Measurements from ENCODE around the gene GNAI3. TPM values are rescaled to one million over a fixed set of nuclear protein-coding genes. Genes with fewer than 3 reads are reported as not detected.

GNAI3 gene
- total RNA-seq, 2 experiments from 2014 or later: 9.4 to 9.6 TPM

GRCh38 chr1:109613361-109614147 is 65.1 kb downstream of the GNAI3 start:
- Mint-ChIP-seq H3K9me3 (no peaks in the 10 kb centered on the region), H3K27ac (no peak overlapping the region), H3K4me1 (peaks cover 27% of the 10 kb centered on the region), H3K27me3 (no peaks in the 10 kb centered on the region), H3K36me3 (ENCODE audit: low read depth) (no peaks in the 10 kb centered on the region), H3K4me3 (no peak overlapping the region)
- POLR2A ChIA-PET: interaction anchor here (1.1 to 4.1 kb wide), 6 partner anchors 8 to 67 kb away, joined by 3 to 22 read pairs (median 4); partner anchors contain the start of gene GNAI3
- DNase-seq: no peak
- CTCF ChIA-PET: interaction anchor here (0.6 to 3.1 kb wide), 5 partner anchors 26 to 120 kb away, joined by 3 to 15 read pairs (median 4); partner anchors contain the start of genes CYB561D1 and GNAI3

- H3K36me3 Mint-ChIP-seq (ENCODE audit: low read depth): peaks cover 2% of the 10 kb centered on the region
- CTCF ChIA-PET: interaction anchor here (0.7 to 2.2 kb wide), 2 partner anchors 15 to 24 kb away, joined by 3 to 10 read pairs; no protein-coding TSS in a partner anchor
Measured at GRCh38 chr1:109615879-109616278, 67.5 kb downstream of the GNAI3 start.

DNA sequence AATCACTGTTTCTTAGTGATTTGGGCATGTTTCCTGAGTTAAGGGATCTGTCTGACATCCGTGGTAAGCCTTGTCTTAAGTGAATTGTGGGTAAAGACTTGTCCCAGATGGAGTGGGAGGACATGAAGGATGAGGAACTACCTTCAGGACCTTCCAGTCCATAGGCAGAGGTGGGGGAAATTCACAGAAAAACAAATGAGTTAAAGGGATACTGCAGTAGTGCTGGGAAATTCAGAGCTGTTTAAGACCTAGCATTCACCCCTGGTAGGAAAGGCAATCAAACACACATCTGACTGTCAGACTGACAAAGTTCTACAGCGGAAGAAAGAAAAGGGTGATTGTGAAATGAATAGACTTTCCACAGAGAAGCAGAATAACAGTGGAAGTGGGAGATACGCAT is 68.0 kb downstream of the GNAI3 start:
- H3K27me3 Mint-ChIP-seq: no peaks in the 10 kb centered on the region
- peak overlapping the region; percentile 9 for H3K27ac Mint-ChIP-seq
- H3K4me1 Mint-ChIP-seq: peaks cover 39% of the 10 kb centered on the region
- no peak overlapping the region for H3K4me3 Mint-ChIP-seq
- ChIA-PET CTCF (interaction anchor here (0.5 to 2.2 kb wide), 7 partner anchors 14 to 887 kb away, joined by 3 to 10 read pairs (median 3); no protein-coding TSS in a partner anchor), POLR2A (interaction anchor here (0.7 to 1.8 kb wide), 6 partner anchors 11 to 190 kb away, joined by 3 to 16 read pairs (median 4); partner anchors contain the start of genes GNAI3 and PSMA5)
- no peak for DNase-seq
- H3K36me3 Mint-ChIP-seq (ENCODE audit: low read depth): peaks cover 2% of the 10 kb centered on the region
- H3K9me3 Mint-ChIP-seq: no peaks in the 10 kb centered on the region

More at GRCh38 chr1:109615879-109616278, 67.5 kb downstream of the GNAI3 start:
- POLR2A ChIA-PET: interaction anchor here (0.7 to 1.4 kb wide), 3 partner anchors 11 to 70 kb away, joined by 3 to 4 read pairs (median 4); partner anchors contain the start of gene GNAI3
- H3K4me3 Mint-ChIP-seq: no peak overlapping the region
- no peaks in the 10 kb centered on the region for H3K9me3 Mint-ChIP-seq
- peak overlapping the region; percentile 44 for H3K27ac Mint-ChIP-seq
- H3K27me3 Mint-ChIP-seq: no peaks in the 10 kb centered on the region
- H3K4me1 Mint-ChIP-seq: peaks cover 38% of the 10 kb centered on the region
- DNase-seq: peak; percentile 19

DNA sequence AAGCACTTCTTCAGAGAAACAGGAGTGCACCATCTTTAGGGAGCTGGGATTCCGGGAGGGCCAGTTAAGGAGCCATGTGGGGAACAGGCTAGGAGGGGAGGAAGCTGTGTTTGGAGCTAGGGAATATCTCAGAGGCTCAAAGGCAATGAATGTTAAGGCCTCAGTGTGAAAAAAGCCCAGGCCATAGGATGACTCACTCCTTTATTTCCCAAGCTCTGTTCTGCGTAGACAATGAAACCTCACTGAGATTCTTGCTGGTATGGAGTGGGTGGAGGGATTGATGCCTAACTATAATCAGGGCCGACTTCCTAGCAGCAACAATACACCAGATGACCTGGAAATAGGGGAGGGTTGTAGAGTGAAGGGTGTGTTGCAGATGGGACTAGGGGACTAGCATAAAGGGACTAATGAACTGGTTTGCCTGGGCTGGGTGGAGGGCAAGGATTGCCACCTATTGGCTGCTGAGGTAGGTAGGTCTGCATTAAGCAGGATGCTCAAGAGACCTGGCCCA is 68.9 kb downstream of the GNAI3 start:
- Mint-ChIP-seq H3K27ac (peak overlapping the region; percentile 53), H3K4me1 (peaks cover 48% of the 10 kb centered on the region), H3K9me3 (no peaks in the 10 kb centered on the region), H3K4me3 (no peak overlapping the region), H3K36me3 (ENCODE audit: low read depth) (peaks cover 5% of the 10 kb centered on the region), H3K27me3 (no peaks in the 10 kb centered on the region)
- CTCF ChIA-PET: interaction anchor here (1.0 to 2.2 kb wide), 4 partner anchors 17 to 72 kb away, joined by 3 to 10 read pairs (median 6); no protein-coding TSS in a partner anchor
- POLR2A ChIA-PET: interaction anchor here (1.0 to 1.8 kb wide), 5 partner anchors 12 to 191 kb away, joined by 3 to 16 read pairs (median 5); partner anchors contain the start of genes GNAI3 and PSMA5
- peak; percentile 23 for DNase-seq

GRCh38 chr1:109618661-109619575 is 70.5 kb downstream of the GNAI3 start:
- ChIA-PET POLR2A (interaction anchor here (0.7 to 8.5 kb wide), 11 partner anchors 10 to 415 kb away, joined by 3 to 106 read pairs (median 6); partner anchors contain the start of genes GNAI3, PSMA5, SARS1 and STRIP1), CTCF (interaction anchor here (1.0 to 3.1 kb wide), 6 partner anchors 12 to 366 kb away, joined by 3 to 17 read pairs (median 8); partner anchors contain the start of gene AHCYL1)
- Mint-ChIP-seq H3K4me3 (peak overlapping the region; percentile 97), H3K27ac (peak overlapping the region; percentile 93), H3K27me3 (no peaks in the 10 kb centered on the region), H3K4me1 (peaks cover 64% of the 10 kb centered on the region), H3K36me3 (ENCODE audit: low read depth) (peaks cover 5% of the 10 kb centered on the region), H3K9me3 (no peaks in the 10 kb centered on the region)
- peak; percentile 11 for DNase-seq

- ChIA-PET POLR2A (interaction anchor here (0.7 to 8.5 kb wide), 15 partner anchors 10 to 415 kb away, joined by 3 to 106 read pairs (median 5); partner anchors contain the start of genes ATXN7L2, GNAI3, PSMA5 and SARS1), CTCF (interaction anchor here (1.0 to 3.1 kb wide), 12 partner anchors 11 to 365 kb away, joined by 3 to 17 read pairs (median 4); partner anchors contain the start of genes AHCYL1 and GNAI3)
- Mint-ChIP-seq H3K4me1 (peaks cover 73% of the 10 kb centered on the region), H3K27me3 (no peaks in the 10 kb centered on the region), H3K36me3 (ENCODE audit: low read depth) (peaks cover 5% of the 10 kb centered on the region), H3K9me3 (no peaks in the 10 kb centered on the region), H3K27ac (peak within 1 kb of the TSS; percentile 93), H3K4me3 (peak within 1 kb of the TSS; percentile 97)
- peak; percentile 78 for DNase-seq
Measured at GRCh38 chr1:109619576-109620400, 71.4 kb downstream of the GNAI3 start, which contains the start of the genes AMPD2 and GNAT2. AMPD2 (plus strand) TSS chr1:109619837; CDS start chr1:109621176, 1,339 bp downstream. GNAT2 (minus strand) TSS chr1:109619616; CDS start chr1:109612870, 6,746 bp downstream.

GRCh38 chr1:109620401-109620791 is 72.0 kb downstream of the GNAI3 start:
- CTCF ChIA-PET: interaction anchor here (1.0 to 3.1 kb wide), 10 partner anchors 10 to 365 kb away, joined by 3 to 17 read pairs (median 4); partner anchors contain the start of genes AHCYL1 and GNAI3
- peak overlapping the region; percentile 93 for H3K27ac Mint-ChIP-seq
- no peaks in the 10 kb centered on the region for H3K9me3 Mint-ChIP-seq
- peak overlapping the region; percentile 97 for H3K4me3 Mint-ChIP-seq
- peaks cover 5% of the 10 kb centered on the region for H3K36me3 Mint-ChIP-seq (ENCODE audit: low read depth)
- DNase-seq: no peak
- POLR2A ChIA-PET: interaction anchor here (1.0 to 8.5 kb wide), 12 partner anchors 9 to 407 kb away, joined by 3 to 106 read pairs (median 6); partner anchors contain the start of genes ATXN7L2, GNAI3, PSMA5 and SARS1
- peaks cover 77% of the 10 kb centered on the region for H3K4me1 Mint-ChIP-seq
- H3K27me3 Mint-ChIP-seq: no peaks in the 10 kb centered on the region

- POLR2A ChIA-PET: interaction anchor here (1.1 to 8.5 kb wide), 8 partner anchors 9 to 288 kb away, joined by 3 to 106 read pairs (median 9); partner anchors contain the start of genes GNAI3 and PSMA5
- Mint-ChIP-seq H3K9me3 (no peaks in the 10 kb centered on the region), H3K36me3 (ENCODE audit: low read depth) (peaks cover 7% of the 10 kb centered on the region), H3K4me1 (peaks cover 77% of the 10 kb centered on the region), H3K27ac (peak overlapping the region; percentile 93), H3K4me3 (peak overlapping the region; percentile 97), H3K27me3 (no peaks in the 10 kb centered on the region)
- CTCF ChIA-PET: interaction anchor here (1.0 to 3.1 kb wide), 9 partner anchors 10 to 364 kb away, joined by 3 to 17 read pairs (median 5); partner anchors contain the start of genes AHCYL1 and GNAI3
- peak; percentile 97 for DNase-seq
Measured at GRCh38 chr1:109620841-109621286, 72.4 kb downstream of the GNAI3 start.

DNA sequence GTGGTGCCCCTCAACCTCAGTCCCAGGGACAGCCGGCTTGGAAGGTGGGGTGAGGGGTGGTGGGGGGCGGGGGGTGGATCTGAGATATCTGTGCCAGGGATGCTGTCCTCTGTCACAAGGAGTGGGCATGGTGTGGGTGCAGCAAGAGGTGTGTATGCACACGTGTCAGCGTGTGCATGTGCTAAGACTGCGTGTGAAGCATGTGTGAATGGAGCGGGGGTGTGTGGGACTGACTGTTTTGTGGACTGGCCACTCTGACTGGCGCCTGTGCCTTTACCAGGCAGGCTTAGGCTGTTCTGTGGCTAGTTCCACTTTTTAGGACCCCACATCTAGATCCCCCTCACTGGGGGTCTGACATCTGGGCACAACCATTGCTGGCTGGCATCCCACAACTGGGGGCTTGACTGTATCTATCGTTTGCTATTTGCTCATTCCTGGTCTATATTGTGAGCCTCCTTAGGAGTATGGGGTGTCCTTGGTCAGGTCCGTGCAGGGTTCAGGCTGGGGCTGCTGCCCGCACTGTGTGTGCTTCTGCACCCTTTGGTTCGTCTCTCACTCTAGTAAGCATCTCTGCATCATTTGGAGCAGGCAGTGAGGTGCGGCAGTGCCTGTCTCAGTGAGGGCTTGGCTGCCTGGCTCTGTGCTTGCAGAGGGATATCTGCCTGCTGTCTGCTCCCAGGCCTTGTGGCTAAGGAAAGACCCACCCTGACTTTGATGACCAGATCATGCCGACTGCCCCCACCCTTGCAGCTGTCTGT is 73.1 kb downstream of the GNAI3 start:
- no peaks in the 10 kb centered on the region for H3K27me3 Mint-ChIP-seq
- peaks cover 14% of the 10 kb centered on the region for H3K36me3 Mint-ChIP-seq (ENCODE audit: low read depth)
- H3K4me1 Mint-ChIP-seq: peaks cover 71% of the 10 kb centered on the region
- no peaks in the 10 kb centered on the region for H3K9me3 Mint-ChIP-seq
- H3K4me3 Mint-ChIP-seq: peak overlapping the region; percentile 97
- peak overlapping the region; percentile 93 for H3K27ac Mint-ChIP-seq
- POLR2A ChIA-PET: interaction anchor here (1.0 to 8.5 kb wide), 4 partner anchors 12 to 75 kb away, joined by 3 to 106 read pairs (median 14); partner anchors contain the start of gene GNAI3
- CTCF ChIA-PET: interaction anchor here (1.4 to 2.7 kb wide), 3 partner anchors 13 to 363 kb away, joined by 3 to 13 read pairs (median 9); partner anchors contain the start of genes AHCYL1 and GNAI3
- DNase-seq: no peak

Measured in activated CD4-positive, alpha-beta memory T cell treated with anti-CD3 and anti-CD28 coated beads, Interleukin-2, amount 10 ng/mL, durations not matched to agents 7 days and 5 days (primary cell).